Kidney epithelial cell (primary cell): ENCODE data around the gene SRMS. TPM values are rescaled to one million over a fixed set of nuclear protein-coding genes. Genes with fewer than 3 reads are reported as not detected.

Experiments
- DNase-seq: peaks from one replicate; pipeline ENCODE4 v3.0.0-alpha.2; 2010; ENCODE audit warnings: low read depth
- H3K27me3 ChIP-seq: 2 replicates; pipeline ENCODE4 v1.6.0; 2011; ENCODE audit warnings: low read length; ENCODE audit not compliant: control insufficient read depth, insufficient read depth
- H3K36me3 ChIP-seq: 2 replicates; pipeline ENCODE4 v1.5.1; 2011; ENCODE audit warnings: low read length; ENCODE audit not compliant: control insufficient read depth, insufficient read depth
- H3K4me3 ChIP-seq: 2 replicates; pipeline ENCODE4 v1.5.1; 2011; ENCODE audit warnings: low read depth, mild to moderate bottlenecking, control low read depth, low read length
- total RNA-seq: library from RNA; depleted of rRNA; stranded (reverse); fragments of >200 nt; gene quantifications from 2 replicates; pipeline ENCODE4 v1.2.3, GENCODE V29; 2015
- TF ChIP-seq, protein P1 (sequence below): IDR thresholded peaks from 2 replicates; pipeline ENCODE4 v1.5.1; 2011; ENCODE audit warnings: mild to moderate bottlenecking, moderate library complexity, low read length, control low read depth, inconsistent platforms; ENCODE audit not compliant: insufficient read depth, poor library complexity, severe bottlenecking

Gene SRMS
- total RNA-seq, 1 donor from 2014 or later: not detected

DNA sequence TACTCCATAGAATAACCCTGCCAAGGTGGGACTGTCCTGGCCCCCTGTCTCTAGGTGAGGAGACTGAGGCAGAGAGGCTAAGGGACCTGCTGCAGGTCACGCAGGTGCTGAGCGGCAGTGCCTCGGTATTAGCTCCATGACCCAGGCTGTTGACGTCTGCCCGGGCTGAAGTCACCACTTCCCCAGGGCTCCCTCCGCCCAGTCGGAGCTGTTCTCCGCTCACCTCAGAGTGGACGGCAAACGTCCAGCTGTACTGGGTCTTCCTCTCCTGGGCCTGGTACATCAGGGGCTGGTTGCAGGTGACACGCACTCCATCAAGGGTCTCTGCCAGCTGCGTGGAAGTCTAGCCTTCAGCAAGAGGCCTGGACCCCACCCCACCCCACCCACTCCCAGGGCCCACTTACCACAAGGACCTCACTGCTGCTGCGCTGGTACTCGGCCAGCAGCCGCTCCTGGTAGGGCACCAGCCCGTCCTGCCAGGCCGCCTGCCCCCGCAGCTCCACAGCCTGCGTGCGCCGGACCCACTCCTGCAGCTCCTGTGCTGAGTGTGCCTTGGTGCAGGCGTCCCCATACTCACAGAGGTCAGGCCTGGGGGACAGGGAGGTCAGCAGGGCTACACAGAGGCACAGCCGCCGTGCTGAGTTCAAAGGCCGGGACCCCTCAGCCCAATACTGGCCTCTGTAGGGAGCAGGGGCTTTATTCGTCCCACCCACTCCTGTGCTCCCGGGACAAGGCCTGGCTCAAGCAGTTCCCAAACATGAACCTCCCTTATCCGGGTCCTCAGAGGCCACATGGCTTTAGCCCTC, 22.9 kb upstream of the SRMS start:
- TF ChIP-seq, protein P1, sequence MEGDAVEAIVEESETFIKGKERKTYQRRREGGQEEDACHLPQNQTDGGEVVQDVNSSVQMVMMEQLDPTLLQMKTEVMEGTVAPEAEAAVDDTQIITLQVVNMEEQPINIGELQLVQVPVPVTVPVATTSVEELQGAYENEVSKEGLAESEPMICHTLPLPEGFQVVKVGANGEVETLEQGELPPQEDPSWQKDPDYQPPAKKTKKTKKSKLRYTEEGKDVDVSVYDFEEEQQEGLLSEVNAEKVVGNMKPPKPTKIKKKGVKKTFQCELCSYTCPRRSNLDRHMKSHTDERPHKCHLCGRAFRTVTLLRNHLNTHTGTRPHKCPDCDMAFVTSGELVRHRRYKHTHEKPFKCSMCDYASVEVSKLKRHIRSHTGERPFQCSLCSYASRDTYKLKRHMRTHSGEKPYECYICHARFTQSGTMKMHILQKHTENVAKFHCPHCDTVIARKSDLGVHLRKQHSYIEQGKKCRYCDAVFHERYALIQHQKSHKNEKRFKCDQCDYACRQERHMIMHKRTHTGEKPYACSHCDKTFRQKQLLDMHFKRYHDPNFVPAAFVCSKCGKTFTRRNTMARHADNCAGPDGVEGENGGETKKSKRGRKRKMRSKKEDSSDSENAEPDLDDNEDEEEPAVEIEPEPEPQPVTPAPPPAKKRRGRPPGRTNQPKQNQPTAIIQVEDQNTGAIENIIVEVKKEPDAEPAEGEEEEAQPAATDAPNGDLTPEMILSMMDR: no peak
- Histone ChIP-seq H3K36me3 (no peaks in the 10 kb centered on the region), H3K4me3 (no peak overlapping the region), H3K27me3 (no peaks in the 10 kb centered on the region)
- no peak for DNase-seq

DNA sequence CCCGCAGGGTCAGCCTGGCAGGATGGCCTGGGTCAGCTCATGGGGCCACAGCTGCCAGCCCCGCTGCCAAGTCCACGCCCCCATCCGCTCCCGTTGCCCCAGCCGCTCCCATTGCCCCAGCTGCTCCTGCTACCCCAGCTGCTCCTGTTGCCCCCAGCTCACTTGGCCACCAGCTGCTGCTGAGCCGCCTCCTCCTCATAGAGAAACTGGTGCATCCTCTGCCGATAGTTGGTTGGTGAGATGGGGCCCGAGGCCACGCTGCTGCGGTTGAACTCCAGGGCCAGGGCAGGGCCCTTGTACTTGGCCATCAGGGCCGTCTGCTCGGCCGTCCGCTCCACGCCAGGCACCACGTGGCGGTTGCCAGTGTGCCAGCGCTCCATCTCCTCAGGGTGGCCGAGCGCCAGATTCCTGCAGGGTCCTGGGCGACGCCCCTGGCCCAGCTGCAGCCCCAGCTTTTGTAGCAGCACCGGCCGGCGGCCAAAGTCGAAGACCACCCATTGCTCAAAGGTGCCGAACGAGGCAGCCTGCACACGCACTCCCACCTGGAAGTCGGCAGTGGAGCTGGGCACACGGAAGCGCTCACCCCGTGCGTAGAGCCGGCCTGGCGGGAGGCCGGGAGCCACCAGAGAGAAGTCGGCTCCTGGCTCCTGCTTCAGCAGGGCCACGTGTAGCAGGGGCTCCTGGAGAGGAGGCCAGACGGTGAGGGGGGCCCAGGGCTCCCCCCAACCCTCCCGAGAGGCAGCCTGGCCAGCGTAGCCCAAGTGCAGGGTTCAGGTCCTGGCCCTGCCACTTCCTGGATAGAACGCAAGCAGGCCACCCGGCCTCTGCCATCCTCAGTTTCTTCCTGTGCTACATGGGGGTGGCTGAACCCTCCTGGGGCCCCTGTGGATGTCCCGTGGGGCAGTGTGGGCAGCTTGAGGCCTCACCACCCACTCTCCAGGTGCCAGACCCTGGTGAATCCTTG, 21.7 kb upstream of the SRMS start:
- Histone ChIP-seq H3K36me3 (no peaks in the 10 kb centered on the region), H3K4me3 (no peak overlapping the region), H3K27me3 (no peaks in the 10 kb centered on the region)
- TF ChIP-seq, protein P1: no peak
- no peak for DNase-seq

- TF ChIP-seq, protein P1: no peak
- no peak for DNase-seq
- no peaks in the 10 kb centered on the region for H3K27me3 ChIP-seq
- no peak overlapping the region for H3K4me3 ChIP-seq
- H3K36me3 ChIP-seq: no peaks in the 10 kb centered on the region
Observed at GRCh38 chr20:63568170-63568981, 20.8 kb upstream of the SRMS start.

DNA sequence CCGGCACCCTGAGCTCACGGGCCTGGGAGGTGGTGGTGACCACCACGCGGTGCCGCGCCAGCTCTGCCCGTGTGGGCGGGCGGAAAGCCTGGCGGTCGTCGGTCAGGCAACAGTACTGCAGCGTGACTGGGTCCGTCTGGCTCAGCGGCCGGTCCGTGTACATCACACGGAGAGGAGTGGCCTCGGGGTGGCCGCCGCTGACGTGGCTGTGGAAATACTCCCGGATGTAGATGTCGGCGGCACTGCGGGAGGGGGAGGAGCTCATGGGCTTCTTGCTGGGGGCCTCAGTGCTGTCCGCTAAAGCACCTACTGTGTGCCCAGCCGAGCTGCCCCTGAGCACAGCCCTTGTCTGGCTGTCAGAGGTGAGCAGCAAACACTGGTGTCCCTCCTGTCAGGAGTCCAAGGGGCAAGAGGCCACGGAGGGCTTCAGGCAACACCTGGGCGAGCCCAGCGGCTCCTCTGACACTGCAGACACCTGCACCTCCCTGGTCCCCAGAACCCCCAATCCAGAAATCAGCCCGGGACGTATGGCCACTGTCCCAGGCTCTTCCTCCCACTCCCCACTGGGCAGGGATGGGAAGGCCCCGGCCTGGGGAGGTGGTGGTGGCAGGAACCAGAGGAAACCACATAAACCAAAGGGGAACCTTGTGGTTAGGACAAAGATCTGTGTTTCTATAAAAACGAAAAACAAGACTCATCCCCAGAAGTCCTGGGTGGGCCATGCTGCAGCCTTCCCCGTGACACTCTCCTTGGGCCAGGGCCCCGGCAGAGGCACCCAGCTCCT, 20.0 kb upstream of the SRMS start:
- TF ChIP-seq, protein P1: no peak
- H3K27me3 ChIP-seq: no peaks in the 10 kb centered on the region
- no peak overlapping the region for H3K4me3 ChIP-seq
- H3K36me3 ChIP-seq: no peaks in the 10 kb centered on the region
- DNase-seq: no peak

GRCh38 chr20:63567136-63567385, 19.5 kb upstream of the SRMS start:
- H3K4me3 ChIP-seq: no peak overlapping the region
- TF ChIP-seq, protein P1: no peak
- DNase-seq: no peak
- H3K27me3 ChIP-seq: no peaks in the 10 kb centered on the region
- no peaks in the 10 kb centered on the region for H3K36me3 ChIP-seq
